ENCODE data around the gene FOXI3. TPM values are rescaled to one million over a fixed set of nuclear protein-coding genes. Genes with fewer than 3 reads are reported as not detected.

Gene FOXI3
- total RNA-seq (not detected), total RNA-seq (0 to 0.14 (median 0) reads per million in 172 experiments)
- polyA plus RNA-seq (2013, experiment 1 of 2) = not detected
- polyA plus RNA-seq (2013, experiment 2 of 2) = not detected

GRCh38 chr2:88452565-88452905 lies at the start of gene FOXI3:
Gene FOXI3, minus strand, starts transcription at chr2:88452693. Its CDS starts 158 bp downstream, at chr2:88452535.
- ATAC-seq (ENCODE audit: poor library complexity) (no peak), DNase-seq (peak in 1 of 14 experiments; percentile 5)
- peaks cover 7% of the 10 kb centered on the region for H3K4me1 Mint-ChIP-seq (ENCODE audit: low read depth)
- TF ChIP-seq, protein P1, sequence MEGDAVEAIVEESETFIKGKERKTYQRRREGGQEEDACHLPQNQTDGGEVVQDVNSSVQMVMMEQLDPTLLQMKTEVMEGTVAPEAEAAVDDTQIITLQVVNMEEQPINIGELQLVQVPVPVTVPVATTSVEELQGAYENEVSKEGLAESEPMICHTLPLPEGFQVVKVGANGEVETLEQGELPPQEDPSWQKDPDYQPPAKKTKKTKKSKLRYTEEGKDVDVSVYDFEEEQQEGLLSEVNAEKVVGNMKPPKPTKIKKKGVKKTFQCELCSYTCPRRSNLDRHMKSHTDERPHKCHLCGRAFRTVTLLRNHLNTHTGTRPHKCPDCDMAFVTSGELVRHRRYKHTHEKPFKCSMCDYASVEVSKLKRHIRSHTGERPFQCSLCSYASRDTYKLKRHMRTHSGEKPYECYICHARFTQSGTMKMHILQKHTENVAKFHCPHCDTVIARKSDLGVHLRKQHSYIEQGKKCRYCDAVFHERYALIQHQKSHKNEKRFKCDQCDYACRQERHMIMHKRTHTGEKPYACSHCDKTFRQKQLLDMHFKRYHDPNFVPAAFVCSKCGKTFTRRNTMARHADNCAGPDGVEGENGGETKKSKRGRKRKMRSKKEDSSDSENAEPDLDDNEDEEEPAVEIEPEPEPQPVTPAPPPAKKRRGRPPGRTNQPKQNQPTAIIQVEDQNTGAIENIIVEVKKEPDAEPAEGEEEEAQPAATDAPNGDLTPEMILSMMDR (IDR thresholded peaks at IDR 0.05) = no peak
- Histone ChIP-seq H3K27me3 (ENCODE audit: control insufficient read depth in 1 of 2, insufficient read depth in 2 of 2, low read length in 2 of 2) (peaks cover 44 to 80% of the 10 kb centered on the region in 2 experiments), H3K4me3 (ENCODE audit: low read length) (peak within 1 kb of the TSS; percentile 10), H3K9me3 (ENCODE audit: control insufficient read depth in 1 of 2, insufficient read depth in 1 of 2, low read length in 2 of 2) (peaks cover 0 to 19% of the 10 kb centered on the region in 2 experiments), H3K36me3 (ENCODE audit: insufficient read depth, low read length) (no peaks in the 10 kb centered on the region), H3K27ac (ENCODE audit: low read depth in 1 of 2, low read length in 2 of 2) (no peak within 1 kb of the TSS), H3K4me1 (ENCODE audit: insufficient read depth, low read length) (peaks cover 13% of the 10 kb centered on the region)
- POLR2A ChIA-PET = no interaction called here
- H3K4me3 Mint-ChIP-seq = peak within 1 kb of the TSS; percentile 72
- H3K9me3 Mint-ChIP-seq = no peaks in the 10 kb centered on the region
- H3K36me3 Mint-ChIP-seq (ENCODE audit: low read depth) = no peaks in the 10 kb centered on the region
- no peak within 1 kb of the TSS for H3K27ac Mint-ChIP-seq
- intact Hi-C loops (cut with DNase I, micrococcal nuclease) = no loop called here
- peaks cover 79% of the 10 kb centered on the region for H3K27me3 Mint-ChIP-seq
- CTCF ChIA-PET = no interaction called here

GRCh38 chr2:88500691-88501090 lies 48.2 kb upstream of the FOXI3 start:
- H3K27me3 ChIP-seq (ENCODE audit: control insufficient read depth in 1 of 2, insufficient read depth in 2 of 2, low read length in 2 of 2) = peaks cover 0 to 7% of the 10 kb centered on the region in 2 experiments
- DNase-seq (no peak), ATAC-seq (ENCODE audit: poor library complexity) (no peak)
- no peaks in the 10 kb centered on the region for H3K36me3 ChIP-seq (ENCODE audit: insufficient read depth, low read length)
- no peaks in the 10 kb centered on the region for H3K9me3 ChIP-seq (ENCODE audit: control insufficient read depth in 1 of 2, insufficient read depth in 1 of 2, low read length in 2 of 2)
- H3K27ac ChIP-seq (ENCODE audit: low read depth in 1 of 2, low read length in 2 of 2) = no peak overlapping the region
- TF ChIP-seq, protein P1 (IDR thresholded peaks at IDR 0.05) = no peak
- Mint-ChIP-seq H3K4me1 (ENCODE audit: low read depth) (no peaks in the 10 kb centered on the region), H3K4me3 (no peak overlapping the region), H3K27me3 (peaks cover 23% of the 10 kb centered on the region), H3K36me3 (ENCODE audit: low read depth) (no peaks in the 10 kb centered on the region), H3K9me3 (peaks cover 3% of the 10 kb centered on the region), H3K27ac (no peak overlapping the region)
- POLR2A ChIA-PET = no interaction called here
- no peaks in the 10 kb centered on the region for H3K4me1 ChIP-seq (ENCODE audit: insufficient read depth, low read length)
- CTCF ChIA-PET = no interaction called here
- intact Hi-C loops (cut with DNase I, micrococcal nuclease) = no loop called here
- no peak overlapping the region for H3K4me3 ChIP-seq (ENCODE audit: low read length)

DNA sequence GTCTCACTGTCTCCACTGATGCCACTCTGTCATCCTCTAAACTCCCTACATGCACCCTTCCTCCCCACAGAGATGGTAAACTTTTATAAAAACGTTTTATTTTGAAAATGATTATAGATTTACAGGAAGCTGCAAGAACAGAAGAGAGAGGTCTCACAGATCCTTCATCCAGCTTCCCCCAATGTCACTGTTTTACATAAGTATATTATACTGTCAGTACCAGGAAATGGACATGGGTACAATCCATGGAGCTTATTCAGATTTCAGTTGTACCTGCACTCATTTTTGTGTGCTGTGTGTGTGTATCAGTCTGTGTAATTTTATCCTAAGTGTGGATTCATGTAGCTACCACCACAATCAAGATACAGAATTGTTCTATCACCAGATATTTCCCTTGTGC lies 46.7 kb upstream of the FOXI3 start:
- H3K27ac Mint-ChIP-seq = no peak overlapping the region
- Histone ChIP-seq H3K27me3 (ENCODE audit: control insufficient read depth in 1 of 2, insufficient read depth in 2 of 2, low read length in 2 of 2) (peaks cover 7 to 9% of the 10 kb centered on the region in 2 experiments), H3K4me3 (ENCODE audit: low read length) (no peak overlapping the region), H3K36me3 (ENCODE audit: insufficient read depth, low read length) (no peaks in the 10 kb centered on the region), H3K9me3 (ENCODE audit: control insufficient read depth in 1 of 2, insufficient read depth in 1 of 2, low read length in 2 of 2) (no peaks in the 10 kb centered on the region), H3K4me1 (ENCODE audit: insufficient read depth, low read length) (no peaks in the 10 kb centered on the region), H3K27ac (ENCODE audit: low read depth in 1 of 2, low read length in 2 of 2) (no peak overlapping the region)
- H3K36me3 Mint-ChIP-seq (ENCODE audit: low read depth) = no peaks in the 10 kb centered on the region
- peaks cover 3% of the 10 kb centered on the region for H3K9me3 Mint-ChIP-seq
- H3K4me1 Mint-ChIP-seq (ENCODE audit: low read depth) = no peaks in the 10 kb centered on the region
- ChIA-PET POLR2A (no interaction called here), CTCF (no interaction called here)
- DNase-seq (no peak), ATAC-seq (ENCODE audit: poor library complexity) (no peak)
- H3K27me3 Mint-ChIP-seq = peaks cover 23% of the 10 kb centered on the region
- intact Hi-C loops (cut with DNase I, micrococcal nuclease) = no loop called here
- TF ChIP-seq, protein P1 (IDR thresholded peaks at IDR 0.05) = no peak
- H3K4me3 Mint-ChIP-seq = no peak overlapping the region
